DMS 273 (cell line): ENCODE data around the gene OR10A6.

Experiments
- DNase-seq: peaks from one replicate; lab custom pipeline; 2025; ENCODE audit not compliant: unreplicated experiment; lab: John Stamatoyannopoulos, UW

OR10A6 gene

DNA sequence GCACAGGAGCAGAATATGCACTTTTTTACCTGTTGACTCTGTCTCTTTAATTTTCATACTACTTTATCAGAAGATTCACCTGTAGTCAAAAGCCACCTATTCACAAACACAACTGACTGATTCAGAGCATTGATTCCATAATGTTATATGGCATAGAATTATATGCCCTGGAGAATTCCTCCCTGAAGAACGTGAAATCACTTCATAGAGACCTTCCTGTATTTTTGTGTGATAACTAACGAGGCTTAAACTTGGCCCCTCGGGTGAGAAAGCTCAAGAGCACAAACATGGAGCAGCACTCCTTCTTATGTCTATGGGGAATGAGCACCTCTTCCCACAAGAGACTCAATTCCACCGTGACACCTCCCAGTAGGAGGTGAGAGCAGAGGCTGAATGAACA is at the start of gene OR10A6:
OR10A6 (minus strand) TSS at position 101 of the 400 bp plus-strand sequence. CDS start 2,606 bp downstream, outside the sequence.
- DNase-seq, result no peak

GRCh38 chr11:7977232-7977917 is 46.3 kb upstream of the OR10A6 start:
- DNase-seq, result no peak

DNA sequence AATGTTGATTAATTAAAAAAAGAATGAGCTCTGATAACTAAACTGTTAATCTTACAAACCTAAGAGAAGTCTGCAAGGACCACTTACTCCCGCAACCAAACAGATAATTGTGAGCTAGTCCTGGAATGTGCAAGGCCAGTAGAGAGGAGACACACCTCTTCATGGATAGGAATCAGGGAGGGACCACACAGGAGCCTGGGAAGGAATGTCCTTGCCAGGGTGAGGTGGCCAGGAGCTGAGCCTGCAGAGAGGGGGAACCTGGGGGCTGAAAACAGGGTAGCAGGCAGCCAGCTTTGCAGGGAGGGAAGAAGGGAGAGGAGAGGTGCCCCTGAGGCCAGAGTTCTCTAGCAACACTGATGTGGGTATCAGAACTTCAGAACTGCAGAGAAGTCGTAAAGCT is 43.6 kb upstream of the OR10A6 start:
- DNase-seq, result no peak

DNA sequence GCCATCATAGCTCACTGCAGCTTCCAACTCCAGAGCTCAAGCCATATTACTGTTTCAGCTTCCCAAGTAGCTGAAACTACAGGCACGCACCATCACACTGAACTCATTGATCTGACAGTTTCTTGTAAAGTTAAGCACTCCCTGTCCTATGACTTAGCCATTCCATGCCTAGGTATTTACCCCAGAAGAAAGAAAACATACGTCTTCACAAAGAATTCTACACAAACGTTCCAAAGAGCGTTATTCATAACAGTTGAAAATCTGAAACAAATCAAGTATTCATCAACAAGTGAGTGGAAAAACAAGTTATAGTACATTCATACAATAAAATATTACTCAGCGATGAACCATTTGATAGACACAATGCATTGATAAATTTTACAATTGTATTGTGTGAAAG is 41.9 kb upstream of the OR10A6 start:
- no peak for DNase-seq

GRCh38 chr11:7971846-7972245 is 40.8 kb upstream of the OR10A6 start:
- DNase-seq, result no peak

GRCh38 chr11:7969756-7970646 is 38.9 kb upstream of the OR10A6 start:
- no peak for DNase-seq

GRCh38 chr11:7968686-7969085 is 37.6 kb upstream of the OR10A6 start:
- no peak for DNase-seq

DNA sequence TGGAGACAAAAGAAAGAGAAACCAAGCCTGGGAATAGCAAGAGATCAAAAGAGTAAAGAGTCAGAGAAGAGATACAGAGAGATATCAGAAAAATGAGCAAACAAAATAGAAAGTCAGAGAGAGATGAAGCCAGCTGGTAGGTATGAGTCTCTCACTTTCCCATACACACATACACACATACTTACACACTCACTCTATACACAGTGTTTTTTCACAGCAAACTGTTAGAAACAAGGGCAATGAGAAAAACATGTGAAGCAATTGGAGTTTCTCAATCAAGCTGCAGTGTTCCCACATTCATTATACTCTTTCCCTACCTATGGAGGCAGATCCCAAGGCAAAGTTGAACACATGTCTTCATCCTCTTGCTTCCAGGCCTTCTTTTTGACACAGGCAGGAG is 36.8 kb upstream of the OR10A6 start:
- DNase-seq, result no peak

DNA sequence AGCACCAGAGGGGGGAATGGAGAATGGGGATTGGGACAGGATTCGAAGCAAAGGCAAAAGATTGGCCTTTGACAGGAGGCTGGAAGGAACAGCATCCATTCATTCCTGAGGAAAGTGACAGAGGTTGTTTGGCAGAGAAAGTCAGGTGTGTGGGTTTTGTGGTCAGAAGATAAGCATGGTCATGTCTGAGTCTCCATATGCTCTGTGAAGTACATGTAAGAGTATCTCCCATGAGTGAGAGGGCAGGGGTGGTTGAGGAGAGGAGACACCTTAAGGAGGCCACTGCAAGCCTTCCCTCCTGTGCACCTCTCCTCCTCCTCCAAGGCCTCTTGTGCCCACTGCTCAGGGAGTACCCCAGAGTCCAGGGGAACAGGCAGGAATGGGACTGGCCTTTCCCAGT is 36.0 kb upstream of the OR10A6 start:
- no peak for DNase-seq

DNA sequence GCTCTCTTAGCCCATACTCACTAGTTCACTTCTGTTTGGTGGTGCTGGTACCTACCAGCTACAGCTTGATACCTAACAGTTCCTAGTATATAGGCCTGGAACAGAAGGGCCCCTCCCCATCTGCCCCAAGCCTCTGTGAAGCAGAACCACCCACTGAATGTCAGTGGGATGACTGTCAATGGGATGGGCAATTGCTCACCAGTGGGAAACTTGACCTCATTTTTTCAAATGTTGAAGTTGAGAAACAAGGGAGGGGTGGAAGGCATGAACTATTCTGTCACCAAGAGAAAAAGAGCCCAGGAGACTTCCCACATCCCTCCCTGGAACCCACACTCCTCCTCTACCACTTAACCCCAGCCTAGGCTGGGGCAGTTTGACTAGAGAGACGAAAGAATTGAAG is 34.3 kb upstream of the OR10A6 start, which contains the start of gene NLRP10:
NLRP10 (minus strand) TSS at position 62 of the 400 bp plus-strand sequence. CDS start 1,952 bp downstream, outside the sequence.
- no peak for DNase-seq

- DNase-seq, result no peak
Observed at GRCh38 chr11:7964873-7965272, 33.8 kb upstream of the OR10A6 start.

DNA sequence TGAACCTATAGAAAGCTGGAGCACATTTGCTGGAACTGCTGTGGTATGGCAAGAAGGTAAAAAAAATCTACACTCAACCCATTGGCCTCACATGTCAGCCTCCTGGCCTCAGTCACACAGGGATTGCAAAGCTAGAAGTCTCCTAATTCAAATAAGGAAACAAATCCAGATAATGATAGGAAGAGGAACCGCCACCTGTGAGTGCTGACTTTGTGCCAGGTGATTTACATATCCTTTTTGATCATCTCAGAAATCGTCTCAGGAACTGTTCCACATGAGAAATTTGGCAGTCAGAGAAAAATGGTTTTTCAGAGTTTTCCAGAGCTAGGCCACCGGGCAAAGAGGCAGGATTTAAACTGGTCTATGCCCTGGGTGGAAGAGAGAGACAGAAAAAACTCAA is 33.2 kb upstream of the OR10A6 start:
- DNase-seq, result no peak

- no peak for DNase-seq
Observed at GRCh38 chr11:7955191-7955590, 24.1 kb upstream of the OR10A6 start.

DNA sequence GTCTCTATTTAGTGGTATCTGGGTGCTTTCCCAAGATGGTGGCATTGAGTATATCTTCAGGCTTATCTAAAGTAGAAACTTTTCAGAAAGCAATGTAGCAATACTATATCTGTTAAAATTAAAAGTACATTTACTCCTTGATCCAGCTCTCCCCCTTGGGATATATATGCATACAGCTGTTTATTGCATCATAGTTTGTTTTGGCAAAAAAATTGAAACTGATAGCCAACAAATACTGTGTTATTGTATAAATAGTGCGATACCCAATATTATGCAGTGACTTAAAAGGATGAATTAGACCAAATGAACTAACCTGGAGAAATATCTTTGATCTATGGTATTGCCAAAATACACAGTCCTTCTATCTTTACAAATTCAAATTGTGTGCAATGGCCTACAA is 18.9 kb upstream of the OR10A6 start:
- no peak for DNase-seq

DNA sequence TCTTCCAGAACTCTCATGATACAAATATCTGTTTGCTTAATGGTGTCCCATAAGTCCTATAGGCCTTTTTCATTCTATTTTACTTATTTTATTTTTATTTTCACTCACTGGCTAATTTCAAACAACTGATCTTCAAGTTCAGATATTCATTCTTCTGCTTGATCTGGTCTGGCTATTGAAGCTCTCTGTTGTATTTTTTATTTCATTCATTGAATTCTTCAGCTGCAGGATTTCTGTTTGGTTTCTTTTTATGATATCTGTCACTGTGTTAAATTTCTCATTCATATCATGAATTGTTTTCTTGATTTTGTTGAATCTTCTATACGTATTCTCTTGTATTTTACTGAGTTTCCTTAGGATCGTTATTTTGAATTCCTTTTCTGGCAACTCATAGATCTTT is 13.1 kb upstream of the OR10A6 start:
- DNase-seq, result no peak

GRCh38 chr11:7941608-7942007 is 10.5 kb upstream of the OR10A6 start, which contains the start of gene OR10A3:
Gene OR10A3, minus strand, starts transcription at chr11:7941708. Its CDS starts 2,188 bp downstream, at chr11:7939520.
- DNase-seq, result no peak

DNA sequence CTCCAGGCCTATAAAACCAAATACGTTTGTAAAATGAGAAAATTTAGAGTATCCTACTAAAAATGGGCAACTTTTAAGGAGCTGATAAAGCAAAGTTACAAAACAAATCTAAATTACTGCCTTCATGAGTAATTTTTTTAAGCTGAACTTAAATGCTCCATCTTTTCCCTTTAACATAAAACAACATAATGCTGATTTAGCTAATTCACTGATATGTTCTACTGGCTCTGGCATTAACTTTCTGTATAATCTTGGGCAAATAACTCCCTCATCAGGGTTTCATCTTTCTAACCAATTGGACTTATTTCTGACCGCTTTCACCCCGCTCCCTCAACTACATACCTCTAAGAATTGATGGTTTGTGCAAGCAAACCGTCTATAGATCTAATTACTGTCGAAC is 10.1 kb upstream of the OR10A6 start:
- no peak for DNase-seq

GRCh38 chr11:7936615-7937014 is 5.5 kb upstream of the OR10A6 start:
- DNase-seq, result no peak

- DNase-seq, result no peak
Observed at GRCh38 chr11:7927635-7928034, 3.4 kb downstream of the OR10A6 start.

DNA sequence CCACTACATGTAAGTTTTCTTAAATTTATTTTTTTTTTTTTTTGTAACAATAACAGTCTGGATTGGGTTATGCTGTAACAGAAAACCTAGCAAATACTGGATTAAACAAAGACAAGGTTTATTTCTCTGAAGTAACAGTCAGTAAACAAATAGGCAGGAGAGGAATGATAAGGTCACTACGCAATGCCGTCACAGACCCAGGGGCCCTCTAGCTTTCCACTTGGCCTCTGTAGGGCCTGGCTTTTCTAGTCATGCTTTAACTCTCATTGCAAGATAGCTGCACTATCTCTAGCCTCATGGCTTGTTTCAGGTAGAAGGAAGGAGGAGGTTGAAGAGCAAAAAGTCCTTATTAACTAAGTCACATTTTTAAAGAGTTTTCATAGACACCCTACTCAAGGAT is 6.5 kb downstream of the OR10A6 start:
- no peak for DNase-seq

DNA sequence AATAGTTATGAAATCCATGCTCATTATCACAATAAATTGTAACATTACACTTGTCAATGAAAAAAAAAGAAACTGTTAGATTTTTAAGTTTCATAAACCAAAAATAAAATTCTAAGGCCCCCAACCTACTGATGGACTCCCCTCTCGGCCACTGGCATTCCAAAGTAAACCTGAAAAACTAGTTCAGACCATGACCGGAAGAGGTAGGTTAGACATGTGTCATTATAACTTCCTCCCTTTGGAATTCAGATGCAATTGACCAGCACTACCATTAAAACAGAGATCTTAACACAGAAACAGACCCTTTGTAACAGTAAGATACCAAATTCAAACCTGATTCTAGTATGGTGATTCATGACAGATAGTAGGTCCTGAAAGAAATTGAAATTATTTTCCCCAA is 12.9 kb downstream of the OR10A6 start:
- DNase-seq, result no peak

DNA sequence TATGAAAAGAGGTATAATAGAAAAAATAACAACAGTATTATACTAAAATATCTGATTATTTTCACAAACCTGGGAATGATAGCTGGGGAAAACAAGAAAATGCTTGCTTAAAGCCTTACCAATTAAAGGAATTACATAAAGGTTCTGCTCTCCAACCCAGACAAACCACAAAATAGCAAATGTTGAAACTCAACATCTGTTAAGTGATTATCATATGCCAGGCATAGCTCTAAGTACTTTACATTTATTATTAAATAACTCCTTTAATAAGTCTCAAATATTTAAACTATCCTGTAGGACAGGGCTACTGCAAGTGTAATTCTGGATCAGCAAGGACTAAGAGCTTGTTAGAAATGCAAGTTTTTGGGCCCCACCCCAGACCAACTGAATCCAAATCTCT is 20.1 kb downstream of the OR10A6 start:
- no peak for DNase-seq
